Thoracic aorta (tissue), 2 donors: Measurements from ENCODE around the gene CDH26. TPM values are rescaled to one million over a fixed set of nuclear protein-coding genes. Genes with fewer than 3 reads are reported as not detected.

Source experiments
- ATAC-seq: fragments of 150-250 bp; one replicate; pipeline ENCODE4 v1.8.0; 2017; ENCODE audit warnings: low read depth; ENCODE audit not compliant: insufficient number of reproducible peaks, low FRiP score
- DNase-seq: peaks from one replicate; pipeline ENCODE4 v3.0.0-alpha.2; 2020; ENCODE audit warnings: low spot score
- H3K27ac ChIP-seq, 2 donors: fragments of 200-600 bp; sonication (generic); 1 replicate in 1 of 2; 2 replicates in 1 of 2; pipeline ENCODE4 v1.5.1; 2016; ENCODE audit warnings: mild to moderate bottlenecking in 2 of 2, moderate library complexity in 2 of 2
- H3K27me3 ChIP-seq: fragments of 200-600 bp; sonication (generic); replicated peaks from 2 replicates; pipeline ENCODE4 v1.6.0; 2016; ENCODE audit warnings: mild to moderate bottlenecking; ENCODE audit not compliant: insufficient read depth
- H3K36me3 ChIP-seq: fragments of 200-600 bp; sonication (generic); one replicate; pipeline ENCODE4 v1.5.1; 2016
- H3K4me1 ChIP-seq, 2 donors: fragments of 200-600 bp; sonication (generic); 1 replicate in 1 of 2; 2 replicates in 1 of 2; pipeline versions ENCODE4 v1.5.1 to v1.6.0; 2016; ENCODE audit warnings: low read depth in 2 of 2, mild to moderate bottlenecking in 1 of 2; ENCODE audit not compliant: control insufficient read depth in 1 of 2
- H3K4me3 ChIP-seq: fragments of 200-600 bp; sonication (generic); 2 replicates; pipeline ENCODE4 v1.5.1; 2016; ENCODE audit warnings: mild to moderate bottlenecking
- H3K9me3 ChIP-seq: fragments of 200-600 bp; sonication (generic); 2 replicates; pipeline ENCODE4 v1.5.1; 2016
- total RNA-seq, 2 donors: library from RNA; depleted of rRNA; stranded (reverse); fragments of >200 nt; gene quantifications; one replicate each; pipeline versions ENCODE4 v1.1.0 to v1.2.3, GENCODE V29; 2016
- TF ChIP-seq, protein P1 (sequence below): fragments of 200-600 bp; sonication (generic); IDR thresholded peaks from one replicate; pipeline ENCODE4 v1.5.1; 2019; ENCODE audit warnings: antibody characterized with exemption

The CDH26 gene
- total RNA-seq, 2 donors from 2014 or later, result 2.3 to 2.5 TPM

DNA sequence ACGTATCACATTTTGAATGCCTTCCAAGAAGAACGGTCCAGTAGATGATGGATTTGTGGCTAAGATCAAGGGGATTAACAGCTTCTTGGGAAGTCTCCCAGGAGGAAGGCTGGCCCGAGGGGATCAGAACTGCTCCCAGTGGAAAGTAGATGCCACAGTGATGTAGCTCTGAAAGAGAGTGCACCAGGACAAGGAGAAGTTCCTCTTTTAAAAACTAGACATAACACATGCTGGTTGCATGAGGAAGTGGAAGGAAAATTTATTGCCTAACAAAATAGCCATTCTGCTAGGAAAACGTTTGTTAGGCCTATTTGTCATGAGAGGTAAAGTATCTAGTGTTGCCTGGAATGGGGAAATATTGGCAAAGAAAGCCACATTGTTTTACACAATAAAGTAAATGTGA is 87.8 kb downstream of the CDH26 start:
- H3K36me3 ChIP-seq, result no peaks in the 10 kb centered on the region
- DNase-seq (no peak), ATAC-seq (no peak)
- no peaks in the 10 kb centered on the region for H3K9me3 ChIP-seq
- no peaks in the 10 kb centered on the region for H3K4me1 ChIP-seq
- H3K4me3 ChIP-seq, result no peak overlapping the region
- TF ChIP-seq, protein P1, sequence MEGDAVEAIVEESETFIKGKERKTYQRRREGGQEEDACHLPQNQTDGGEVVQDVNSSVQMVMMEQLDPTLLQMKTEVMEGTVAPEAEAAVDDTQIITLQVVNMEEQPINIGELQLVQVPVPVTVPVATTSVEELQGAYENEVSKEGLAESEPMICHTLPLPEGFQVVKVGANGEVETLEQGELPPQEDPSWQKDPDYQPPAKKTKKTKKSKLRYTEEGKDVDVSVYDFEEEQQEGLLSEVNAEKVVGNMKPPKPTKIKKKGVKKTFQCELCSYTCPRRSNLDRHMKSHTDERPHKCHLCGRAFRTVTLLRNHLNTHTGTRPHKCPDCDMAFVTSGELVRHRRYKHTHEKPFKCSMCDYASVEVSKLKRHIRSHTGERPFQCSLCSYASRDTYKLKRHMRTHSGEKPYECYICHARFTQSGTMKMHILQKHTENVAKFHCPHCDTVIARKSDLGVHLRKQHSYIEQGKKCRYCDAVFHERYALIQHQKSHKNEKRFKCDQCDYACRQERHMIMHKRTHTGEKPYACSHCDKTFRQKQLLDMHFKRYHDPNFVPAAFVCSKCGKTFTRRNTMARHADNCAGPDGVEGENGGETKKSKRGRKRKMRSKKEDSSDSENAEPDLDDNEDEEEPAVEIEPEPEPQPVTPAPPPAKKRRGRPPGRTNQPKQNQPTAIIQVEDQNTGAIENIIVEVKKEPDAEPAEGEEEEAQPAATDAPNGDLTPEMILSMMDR, result no peak
- H3K27me3 ChIP-seq, result no peaks in the 10 kb centered on the region
- no peak overlapping the region for H3K27ac ChIP-seq

DNA sequence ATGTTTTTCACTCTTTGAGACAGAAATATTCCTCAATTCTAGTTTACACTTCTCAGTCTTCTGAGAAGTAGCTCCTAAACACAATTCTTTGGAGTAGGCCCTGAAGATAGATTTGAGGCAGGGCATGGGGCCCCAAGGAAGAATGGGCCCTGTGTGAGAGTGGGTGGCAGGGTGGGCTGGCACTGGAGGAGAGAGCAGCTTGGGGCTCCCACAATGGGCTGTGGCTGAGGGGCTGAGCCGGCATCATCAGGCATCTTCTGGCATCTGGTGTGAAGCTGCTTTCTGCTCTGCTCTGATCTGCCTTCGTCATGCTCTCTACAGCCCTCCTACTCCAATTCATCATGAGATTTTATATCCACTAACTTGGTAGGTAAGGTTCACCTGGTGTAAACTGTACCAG is 88.2 kb downstream of the CDH26 start:
- TF ChIP-seq, protein P1, result no peak
- no peaks in the 10 kb centered on the region for H3K4me1 ChIP-seq
- H3K27ac ChIP-seq, result peak overlapping the region in 1 of 2 donors; percentile 47
- H3K4me3 ChIP-seq, result no peak overlapping the region
- no peak for DNase-seq
- no peaks in the 10 kb centered on the region for H3K9me3 ChIP-seq
- no peaks in the 10 kb centered on the region for H3K36me3 ChIP-seq
- no peak for ATAC-seq
- no peaks in the 10 kb centered on the region for H3K27me3 ChIP-seq

DNA sequence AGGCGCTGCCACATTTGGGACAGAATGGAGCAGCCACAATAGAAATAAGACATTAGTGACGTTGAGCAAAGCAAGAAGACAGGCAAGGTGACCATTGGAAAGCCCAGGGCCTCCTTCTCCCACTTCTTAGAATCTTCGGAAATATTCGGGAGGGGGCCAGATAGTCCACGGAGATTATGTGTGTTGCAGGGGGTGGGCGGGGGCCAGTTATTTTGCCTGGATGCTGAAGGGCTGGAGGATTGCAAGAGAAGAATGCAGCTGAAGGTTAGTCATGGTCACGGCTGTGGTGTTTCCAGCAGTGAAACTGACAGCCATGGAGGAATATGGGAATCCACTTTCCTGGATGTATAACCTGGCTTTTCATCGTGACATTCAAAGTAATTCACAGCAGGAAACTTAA is 88.6 kb downstream of the CDH26 start:
- DNase-seq (no peak), ATAC-seq (no peak)
- Histone ChIP-seq H3K27ac (no peak overlapping the region), H3K27me3 (no peaks in the 10 kb centered on the region), H3K4me3 (no peak overlapping the region), H3K36me3 (no peaks in the 10 kb centered on the region), H3K9me3 (no peaks in the 10 kb centered on the region), H3K4me1 (no peaks in the 10 kb centered on the region)
- TF ChIP-seq, protein P1, result no peak

DNA sequence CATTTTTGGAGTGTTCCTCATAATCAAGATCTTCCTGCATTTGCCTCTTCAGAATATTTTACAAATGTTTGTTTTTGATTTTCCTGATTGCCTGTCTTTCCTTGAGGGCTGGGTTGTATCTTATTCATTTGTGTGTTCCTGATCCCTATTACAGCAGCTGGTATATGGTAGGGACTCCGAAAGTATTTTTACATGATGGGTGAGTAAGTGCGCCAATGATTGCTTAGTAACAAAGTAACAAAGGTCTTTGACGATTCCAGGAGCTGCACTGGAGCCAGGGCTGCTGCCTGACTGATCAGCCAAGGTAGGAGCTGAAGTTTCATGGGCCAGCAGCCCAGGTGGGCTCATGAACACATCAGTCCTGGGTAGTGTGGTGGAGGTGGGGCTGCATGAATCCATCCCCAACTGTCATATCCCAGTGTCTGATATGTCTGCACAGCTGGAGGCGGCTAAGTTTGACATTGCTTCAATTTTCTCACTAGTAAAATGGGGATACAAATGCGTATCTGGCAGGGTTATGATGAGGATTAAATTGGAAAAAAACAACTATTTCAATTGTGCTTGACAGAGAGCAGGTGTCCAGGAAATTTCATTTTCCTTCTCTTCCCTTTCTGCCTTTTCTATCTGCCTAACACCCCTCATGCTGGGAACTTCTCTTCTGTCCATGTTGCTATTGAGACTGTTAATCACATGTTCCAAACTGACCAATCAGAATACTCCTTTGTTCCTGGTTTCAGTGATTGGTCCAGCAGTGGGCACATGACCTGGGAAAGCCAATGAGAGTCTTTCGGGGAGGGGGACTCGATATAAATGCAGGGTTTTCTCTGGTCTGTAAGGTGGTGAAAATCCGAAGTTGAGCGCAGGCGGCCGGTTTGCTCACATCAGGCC is 90.7 kb downstream of the CDH26 start:
- Histone ChIP-seq H3K27ac (no peak overlapping the region), H3K36me3 (no peaks in the 10 kb centered on the region), H3K9me3 (no peaks in the 10 kb centered on the region), H3K4me3 (no peak overlapping the region), H3K4me1 (no peaks in the 10 kb centered on the region), H3K27me3 (no peaks in the 10 kb centered on the region)
- no peak for DNase-seq
- TF ChIP-seq, protein P1, result no peak
- no peak for ATAC-seq

DNA sequence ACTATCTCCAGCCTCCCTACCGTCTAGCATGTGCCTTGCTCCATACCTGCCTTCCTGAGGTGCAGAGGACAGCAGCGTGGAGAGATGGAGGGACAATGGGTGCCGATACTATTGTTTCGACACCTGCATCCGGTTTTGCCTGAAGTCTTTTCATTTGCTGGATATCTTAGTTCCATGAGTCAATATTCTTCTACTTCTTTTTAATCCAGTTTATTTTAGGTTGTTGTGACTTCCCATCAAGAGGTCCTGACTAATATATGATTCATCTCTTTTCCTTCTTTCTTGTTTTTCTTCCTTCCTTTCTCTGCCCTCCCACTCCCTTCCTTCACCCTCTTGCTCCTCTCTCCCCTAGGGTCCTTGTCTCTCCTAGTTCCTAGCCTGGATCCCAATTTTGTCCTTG is 91.4 kb downstream of the CDH26 start:
- no peak for ATAC-seq
- no peaks in the 10 kb centered on the region for H3K9me3 ChIP-seq

More for the DNA sequence above, 91.4 kb downstream of the CDH26 start:
- H3K27ac ChIP-seq, result no peak overlapping the region
- no peaks in the 10 kb centered on the region for H3K36me3 ChIP-seq
- no peak overlapping the region for H3K4me3 ChIP-seq
- TF ChIP-seq, protein P1, result no peak
- no peaks in the 10 kb centered on the region for H3K27me3 ChIP-seq
- no peaks in the 10 kb centered on the region for H3K4me1 ChIP-seq
- DNase-seq, result no peak
